Measurements from ENCODE around the gene ANKRD1. TPM values are rescaled to one million over a fixed set of nuclear protein-coding genes. Genes with fewer than 3 reads are reported as not detected.

Gene ANKRD1
- total and polyA plus RNA-seq, 2 of the 8 experiments (the other 6 are each of a cell fraction or from before 2014, with no cell fraction given): 0.03 TPM; not detected in 1

DNA sequence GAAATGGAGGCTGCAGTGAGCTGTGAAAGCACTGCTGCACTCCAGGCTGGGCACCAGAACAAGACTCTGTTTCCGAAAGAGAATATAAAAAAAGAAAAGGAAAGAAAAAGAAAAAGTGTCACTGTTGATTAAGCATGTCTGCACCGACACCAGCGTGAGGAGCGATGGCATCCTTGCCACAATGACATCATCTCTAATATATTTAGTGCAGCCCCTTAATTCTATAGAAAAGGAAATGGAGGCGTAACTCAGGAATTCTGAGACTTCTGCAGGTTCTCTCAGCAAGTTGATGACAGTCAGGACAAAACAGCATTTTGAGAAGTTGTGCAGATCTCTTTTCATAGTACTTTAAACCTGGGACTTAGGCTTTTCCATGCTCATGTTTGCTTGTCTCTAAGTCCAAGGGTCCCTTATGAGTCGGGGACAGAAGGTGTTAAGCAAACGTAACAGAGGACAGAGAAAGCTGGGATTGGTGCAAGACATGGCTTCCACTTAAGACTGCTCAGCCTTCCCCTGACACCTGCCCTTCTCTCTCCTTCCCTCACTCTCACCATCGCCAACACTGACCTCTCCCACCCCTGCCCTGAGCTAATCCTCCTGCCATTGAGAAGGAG, 16.9 kb upstream of the ANKRD1 start (continued):
- TF ChIP-seq, protein P1, sequence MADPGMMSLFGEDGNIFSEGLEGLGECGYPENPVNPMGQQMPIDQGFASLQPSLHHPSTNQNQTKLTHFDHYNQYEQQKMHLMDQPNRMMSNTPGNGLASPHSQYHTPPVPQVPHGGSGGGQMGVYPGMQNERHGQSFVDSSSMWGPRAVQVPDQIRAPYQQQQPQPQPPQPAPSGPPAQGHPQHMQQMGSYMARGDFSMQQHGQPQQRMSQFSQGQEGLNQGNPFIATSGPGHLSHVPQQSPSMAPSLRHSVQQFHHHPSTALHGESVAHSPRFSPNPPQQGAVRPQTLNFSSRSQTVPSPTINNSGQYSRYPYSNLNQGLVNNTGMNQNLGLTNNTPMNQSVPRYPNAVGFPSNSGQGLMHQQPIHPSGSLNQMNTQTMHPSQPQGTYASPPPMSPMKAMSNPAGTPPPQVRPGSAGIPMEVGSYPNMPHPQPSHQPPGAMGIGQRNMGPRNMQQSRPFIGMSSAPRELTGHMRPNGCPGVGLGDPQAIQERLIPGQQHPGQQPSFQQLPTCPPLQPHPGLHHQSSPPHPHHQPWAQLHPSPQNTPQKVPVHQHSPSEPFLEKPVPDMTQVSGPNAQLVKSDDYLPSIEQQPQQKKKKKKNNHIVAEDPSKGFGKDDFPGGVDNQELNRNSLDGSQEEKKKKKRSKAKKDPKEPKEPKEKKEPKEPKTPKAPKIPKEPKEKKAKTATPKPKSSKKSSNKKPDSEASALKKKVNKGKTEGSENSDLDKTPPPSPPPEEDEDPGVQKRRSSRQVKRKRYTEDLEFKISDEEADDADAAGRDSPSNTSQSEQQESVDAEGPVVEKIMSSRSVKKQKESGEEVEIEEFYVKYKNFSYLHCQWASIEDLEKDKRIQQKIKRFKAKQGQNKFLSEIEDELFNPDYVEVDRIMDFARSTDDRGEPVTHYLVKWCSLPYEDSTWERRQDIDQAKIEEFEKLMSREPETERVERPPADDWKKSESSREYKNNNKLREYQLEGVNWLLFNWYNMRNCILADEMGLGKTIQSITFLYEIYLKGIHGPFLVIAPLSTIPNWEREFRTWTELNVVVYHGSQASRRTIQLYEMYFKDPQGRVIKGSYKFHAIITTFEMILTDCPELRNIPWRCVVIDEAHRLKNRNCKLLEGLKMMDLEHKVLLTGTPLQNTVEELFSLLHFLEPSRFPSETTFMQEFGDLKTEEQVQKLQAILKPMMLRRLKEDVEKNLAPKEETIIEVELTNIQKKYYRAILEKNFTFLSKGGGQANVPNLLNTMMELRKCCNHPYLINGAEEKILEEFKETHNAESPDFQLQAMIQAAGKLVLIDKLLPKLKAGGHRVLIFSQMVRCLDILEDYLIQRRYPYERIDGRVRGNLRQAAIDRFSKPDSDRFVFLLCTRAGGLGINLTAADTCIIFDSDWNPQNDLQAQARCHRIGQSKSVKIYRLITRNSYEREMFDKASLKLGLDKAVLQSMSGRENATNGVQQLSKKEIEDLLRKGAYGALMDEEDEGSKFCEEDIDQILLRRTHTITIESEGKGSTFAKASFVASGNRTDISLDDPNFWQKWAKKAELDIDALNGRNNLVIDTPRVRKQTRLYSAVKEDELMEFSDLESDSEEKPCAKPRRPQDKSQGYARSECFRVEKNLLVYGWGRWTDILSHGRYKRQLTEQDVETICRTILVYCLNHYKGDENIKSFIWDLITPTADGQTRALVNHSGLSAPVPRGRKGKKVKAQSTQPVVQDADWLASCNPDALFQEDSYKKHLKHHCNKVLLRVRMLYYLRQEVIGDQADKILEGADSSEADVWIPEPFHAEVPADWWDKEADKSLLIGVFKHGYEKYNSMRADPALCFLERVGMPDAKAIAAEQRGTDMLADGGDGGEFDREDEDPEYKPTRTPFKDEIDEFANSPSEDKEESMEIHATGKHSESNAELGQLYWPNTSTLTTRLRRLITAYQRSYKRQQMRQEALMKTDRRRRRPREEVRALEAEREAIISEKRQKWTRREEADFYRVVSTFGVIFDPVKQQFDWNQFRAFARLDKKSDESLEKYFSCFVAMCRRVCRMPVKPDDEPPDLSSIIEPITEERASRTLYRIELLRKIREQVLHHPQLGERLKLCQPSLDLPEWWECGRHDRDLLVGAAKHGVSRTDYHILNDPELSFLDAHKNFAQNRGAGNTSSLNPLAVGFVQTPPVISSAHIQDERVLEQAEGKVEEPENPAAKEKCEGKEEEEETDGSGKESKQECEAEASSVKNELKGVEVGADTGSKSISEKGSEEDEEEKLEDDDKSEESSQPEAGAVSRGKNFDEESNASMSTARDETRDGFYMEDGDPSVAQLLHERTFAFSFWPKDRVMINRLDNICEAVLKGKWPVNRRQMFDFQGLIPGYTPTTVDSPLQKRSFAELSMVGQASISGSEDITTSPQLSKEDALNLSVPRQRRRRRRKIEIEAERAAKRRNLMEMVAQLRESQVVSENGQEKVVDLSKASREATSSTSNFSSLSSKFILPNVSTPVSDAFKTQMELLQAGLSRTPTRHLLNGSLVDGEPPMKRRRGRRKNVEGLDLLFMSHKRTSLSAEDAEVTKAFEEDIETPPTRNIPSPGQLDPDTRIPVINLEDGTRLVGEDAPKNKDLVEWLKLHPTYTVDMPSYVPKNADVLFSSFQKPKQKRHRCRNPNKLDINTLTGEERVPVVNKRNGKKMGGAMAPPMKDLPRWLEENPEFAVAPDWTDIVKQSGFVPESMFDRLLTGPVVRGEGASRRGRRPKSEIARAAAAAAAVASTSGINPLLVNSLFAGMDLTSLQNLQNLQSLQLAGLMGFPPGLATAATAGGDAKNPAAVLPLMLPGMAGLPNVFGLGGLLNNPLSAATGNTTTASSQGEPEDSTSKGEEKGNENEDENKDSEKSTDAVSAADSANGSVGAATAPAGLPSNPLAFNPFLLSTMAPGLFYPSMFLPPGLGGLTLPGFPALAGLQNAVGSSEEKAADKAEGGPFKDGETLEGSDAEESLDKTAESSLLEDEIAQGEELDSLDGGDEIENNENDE (IDR thresholded peaks at IDR 0.05; ENCODE audit: insufficient replicate concordance, low read length): no peak
- TF ChIP-seq EZH2 (IDR thresholded peaks at IDR 0.05; ENCODE audit: low read depth, low read length, severe bottlenecking) (no peak), TEAD4 (IDR thresholded peaks at IDR 0.05; ENCODE audit: low read depth, low read length) (no peak), POU5F1 (IDR thresholded peaks at IDR 0.05; ENCODE audit: low read depth, low read length) (no peak), SP1 (IDR thresholded peaks at IDR 0.05; ENCODE audit: low read depth, low read length) (no peak)
